Sigmoid colon (tissue), 7 donors: ENCODE data around the gene ZNG1A. TPM values are rescaled to one million over a fixed set of nuclear protein-coding genes. Genes with fewer than 3 reads are reported as not detected.
"Not testable (repeated sequence)": the region's sequence is repeated elsewhere in the genome, so short reads cannot be mapped to it uniquely, and the experiment has no call there.

Experiments used
- DNase-seq: peaks from one replicate; pipeline ENCODE4 v3.0.0-alpha.2; 2019
- H3K27ac ChIP-seq, 4 donors: fragments of 200-600 bp; sonication (generic); one replicate each; pipeline ENCODE4 v1.5.1; 2016 to 2019; ENCODE audit warnings: mild to moderate bottlenecking in 1 of 4
- H3K27me3 ChIP-seq, 3 donors: fragments of 200-600 bp; sonication (generic); one replicate each; pipeline ENCODE4 v1.5.1; 2019; ENCODE audit warnings: mild to moderate bottlenecking in 1 of 3
- H3K36me3 ChIP-seq, 4 donors: fragments of 200-600 bp; sonication (generic); one replicate each; pipeline ENCODE4 v1.5.1; 2016 to 2019
- H3K4me1 ChIP-seq, 4 donors: fragments of 200-600 bp; sonication (generic); one replicate each; pipeline ENCODE4 v1.5.1; 2017 to 2019
- H3K4me3 ChIP-seq, 4 donors: fragments of 200-600 bp; sonication (generic); one replicate each; pipeline ENCODE4 v1.5.1; 2017 to 2019; ENCODE audit warnings: mild to moderate bottlenecking in 2 of 4, moderate library complexity in 1 of 4
- H3K9me3 ChIP-seq, 4 donors: fragments of 200-600 bp in 3 of 4; sonication (generic) in 3 of 4; one replicate each; pipeline versions ENCODE4 v1.5.1 to v1.6.1; 2013 to 2019
- WGBS, 2 donors: extraction: QIAGEN DNeasy Blood & Tissue Kit; methylation state at CpG; one replicate each; pipeline ENCODE4 v1.1.7; 2013; 5-methylcytosine and 5-hydroxymethylcytosine counted together
- intact Hi-C: fragments of 100-400 bp; cut with DNase I; formaldehyde crosslinking; loops from one replicate; pipeline ENCODE4 v1.15.1; 2023
- polyA plus RNA-seq, 3 donors: library from polyadenylated mRNA; stranded (reverse); fragments of 200-250 nt; gene quantifications; one replicate each; pipeline ENCODE4 v1.2.3, GENCODE V29; 2013
- total RNA-seq, 4 donors: library from RNA; depleted of rRNA; stranded (reverse); fragments of >200 nt; gene quantifications; one replicate each; pipeline ENCODE4 v1.1.0, GENCODE V29; 2016
- donor health status: healthy with polysubstance abuse.
- donor health status: Bipolar disorder and iron deficiency.
- donor health status: healthy.

The ZNG1A gene
- total and polyA plus RNA-seq, 7 donors = 22.5 to 43.9 (median 28.0) TPM

DNA sequence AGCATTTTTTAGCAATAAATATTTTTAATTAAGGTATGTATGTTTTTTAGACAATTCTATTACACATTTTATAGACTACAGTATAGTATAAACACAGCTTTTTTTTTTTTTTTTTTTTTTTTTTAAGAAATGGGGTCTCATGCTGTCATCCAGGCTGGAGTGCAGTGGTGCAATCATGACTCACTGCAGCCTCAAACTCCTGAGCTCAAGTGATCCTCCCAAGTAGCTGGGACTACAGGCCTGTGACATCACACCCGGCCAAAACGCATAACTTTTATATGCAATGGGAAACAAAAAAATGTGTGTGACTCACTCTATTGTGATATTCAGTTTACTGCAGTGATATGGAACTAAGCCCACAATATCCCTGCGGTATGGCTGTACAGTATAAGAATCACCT is 9.1 kb downstream of the ZNG1A start:
- DNase-seq, H3K27me3 ChIP-seq, H3K27ac ChIP-seq, H3K4me3 ChIP-seq, intact Hi-C loops, H3K4me1 ChIP-seq, H3K36me3 ChIP-seq, H3K9me3 ChIP-seq: not testable (repeated sequence)
- WGBS, 2 donors = no CpG with 5 or more reads among the region's 3 CpGs

DNA sequence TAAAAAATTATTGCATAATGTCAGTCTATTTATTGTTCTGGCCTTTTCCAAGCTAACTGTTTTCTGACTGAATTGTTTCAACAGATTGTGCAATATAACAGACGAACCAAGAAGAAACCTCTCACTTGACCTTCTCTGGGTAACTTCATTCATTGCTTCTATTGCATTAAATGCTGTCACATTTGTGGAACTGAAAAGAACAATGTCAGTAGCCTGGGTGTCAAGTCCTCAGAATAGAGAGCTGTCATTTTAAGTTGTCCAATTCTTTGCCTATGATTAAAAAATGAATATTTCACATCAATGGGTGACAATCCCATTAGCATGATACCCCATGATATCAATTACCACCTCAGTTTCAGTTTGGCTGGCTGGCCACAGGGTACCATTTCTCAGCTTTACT is 19.0 kb downstream of the ZNG1A start:
- H3K9me3 ChIP-seq, H3K36me3 ChIP-seq, H3K4me3 ChIP-seq, H3K4me1 ChIP-seq, DNase-seq, H3K27me3 ChIP-seq, H3K27ac ChIP-seq, intact Hi-C loops: not testable (repeated sequence)
- WGBS, 2 donors = 66% methylated on average over 1 of the region's 1 CpG; no CpG with 5 or more reads in 1 of the 2 donors

DNA sequence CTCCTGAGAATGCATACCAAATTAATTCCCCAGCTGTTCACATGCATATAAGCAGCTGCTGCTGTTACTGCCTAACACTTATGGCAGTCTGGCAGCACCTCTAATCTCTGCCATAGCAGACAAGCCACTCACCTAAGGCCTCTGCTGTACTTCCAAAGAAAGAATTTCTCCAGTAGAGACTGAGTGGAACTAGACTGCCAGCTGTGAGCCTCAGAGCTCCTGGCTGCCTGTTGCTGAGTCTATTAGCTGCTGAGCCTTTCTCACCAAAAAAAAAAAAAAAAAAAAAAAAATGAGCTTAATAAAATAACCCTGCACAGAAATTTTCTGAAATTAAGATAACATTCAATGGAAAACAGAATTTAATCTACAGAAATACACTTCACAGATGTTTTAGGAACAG is 27.7 kb downstream of the ZNG1A start:
- H3K27ac ChIP-seq, H3K9me3 ChIP-seq, H3K4me1 ChIP-seq, DNase-seq, intact Hi-C loops, H3K36me3 ChIP-seq, H3K4me3 ChIP-seq, H3K27me3 ChIP-seq: not testable (repeated sequence)

DNA sequence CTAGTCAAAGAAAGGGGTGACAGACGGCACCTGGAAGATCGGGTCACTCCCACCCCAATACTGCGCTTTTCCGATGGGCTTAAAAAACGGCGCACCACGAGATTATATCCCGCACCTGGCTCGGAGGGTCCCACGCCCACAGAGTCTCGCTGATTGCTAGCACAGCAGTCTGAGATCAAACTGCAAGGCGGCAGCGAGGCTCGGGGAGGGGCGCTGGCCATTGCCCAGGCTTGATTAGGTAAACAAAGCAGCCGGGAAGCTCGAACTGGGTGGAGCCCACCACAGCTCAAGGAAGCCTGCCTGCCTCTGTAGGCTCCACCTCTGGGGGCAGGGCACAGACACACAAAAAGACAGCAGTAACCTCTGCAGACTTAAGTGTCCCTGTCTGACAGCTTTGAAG is 39.0 kb downstream of the ZNG1A start:
- WGBS, 2 donors = 42 to 92% methylated on average over 17 of the region's 17 CpGs
- H3K27me3 ChIP-seq, DNase-seq: not testable (repeated sequence)

DNA sequence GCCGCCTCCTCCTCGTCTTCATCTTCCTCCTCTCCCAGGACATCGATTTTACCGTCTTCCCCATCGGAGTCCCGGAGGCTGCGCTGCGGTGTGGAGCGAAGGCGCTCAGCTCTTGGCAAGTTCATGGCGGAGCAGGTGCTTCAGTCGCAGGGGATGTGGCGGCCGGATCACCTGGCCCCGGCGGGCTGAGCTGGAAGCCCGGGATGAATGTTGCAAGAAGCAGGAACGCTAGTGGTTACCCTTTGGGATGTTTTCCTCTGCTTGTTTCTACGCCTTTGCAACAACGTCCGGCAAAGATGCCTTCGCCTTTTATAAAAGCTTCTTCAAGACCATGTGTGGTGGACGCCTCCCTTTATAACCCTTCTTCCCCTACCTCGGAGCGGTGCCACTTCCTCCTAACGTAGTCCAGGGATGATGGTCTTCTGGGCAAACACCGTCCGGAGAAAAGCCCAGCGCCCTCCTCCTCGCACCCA is 60.8 kb downstream of the ZNG1A start, which contains the start of gene FOXD4:
Gene FOXD4, minus strand, starts transcription at position 423 of the 473 bp plus-strand sequence. Its CDS starts 298 bp downstream, at position 125.
- H3K27ac ChIP-seq, intact Hi-C loops, H3K4me3 ChIP-seq, H3K9me3 ChIP-seq, H3K36me3 ChIP-seq, DNase-seq: not testable (repeated sequence)
- Histone ChIP-seq H3K4me1 (peaks cover 0 to 23% (median 21%) of the 10 kb centered on the region in 4 donors), H3K27me3 (peaks cover 15 to 52% (median 38%) of the 10 kb centered on the region in 3 donors)
- WGBS, 2 donors = 12 to 27% methylated on average over 27 to 28 of the region's 30 CpGs

More for the DNA sequence above, 39.0 kb downstream of the ZNG1A start:
- H3K4me1 ChIP-seq, H3K9me3 ChIP-seq, H3K36me3 ChIP-seq, intact Hi-C loops, H3K4me3 ChIP-seq, H3K27ac ChIP-seq: not testable (repeated sequence)

GRCh38 chr9:117144-117994 is 61.5 kb downstream of the ZNG1A start:
- H3K36me3 ChIP-seq, intact Hi-C loops, DNase-seq, H3K4me3 ChIP-seq, H3K9me3 ChIP-seq, H3K27ac ChIP-seq: not testable (repeated sequence)
- Histone ChIP-seq H3K27me3 (peaks cover 21 to 59% (median 44%) of the 10 kb centered on the region in 3 donors), H3K4me1 (peaks cover 0 to 23% (median 21%) of the 10 kb centered on the region in 4 donors)
- 2 to 4% methylated on average over 66 to 67 of the region's 71 CpGs for WGBS, 2 donors

DNA sequence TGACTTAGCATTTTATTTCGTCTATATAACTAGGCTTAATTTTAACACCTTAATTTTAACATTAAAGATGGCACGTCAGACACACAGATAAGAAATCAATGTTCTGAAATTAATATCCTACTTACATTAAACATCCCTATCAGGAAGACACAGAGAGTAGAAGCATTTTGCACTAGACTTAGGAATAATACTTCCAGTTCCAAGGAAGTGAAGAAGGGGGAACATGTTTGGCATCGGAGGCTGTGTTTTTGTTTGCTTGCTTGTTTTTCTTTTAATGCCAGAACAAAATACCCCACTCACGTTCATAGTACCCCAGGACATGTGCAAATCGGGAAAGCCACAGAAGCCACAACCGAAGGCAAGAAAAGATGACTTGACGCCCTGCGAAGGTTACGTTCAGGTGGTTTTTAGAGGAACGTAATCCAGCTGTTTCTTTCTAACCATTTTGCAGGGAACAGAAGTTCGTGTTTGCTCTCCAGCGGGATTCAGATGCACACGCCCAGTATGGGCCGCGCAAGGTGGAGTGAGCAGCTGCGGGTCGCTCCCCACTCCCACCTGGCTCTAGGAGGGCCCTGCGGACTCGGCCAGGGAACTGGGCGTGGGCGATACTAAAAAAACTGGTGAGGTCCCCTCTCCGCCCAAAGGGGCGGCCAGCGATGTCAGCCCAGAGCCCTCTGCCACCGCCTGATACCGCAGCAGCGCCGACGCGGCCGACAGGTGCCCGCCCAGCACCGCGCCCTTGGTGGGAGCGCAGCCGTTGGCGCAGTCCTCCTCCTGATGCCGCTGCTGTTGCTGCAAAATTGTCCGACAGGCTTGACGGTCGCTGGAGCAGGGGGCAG is 62.4 kb downstream of the ZNG1A start:
- not testable (repeated sequence) for H3K4me3 ChIP-seq
- peaks cover 21 to 63% (median 45%) of the 10 kb centered on the region in 3 donors for H3K27me3 ChIP-seq

GRCh38 chr9:115118-115451 is 63.8 kb downstream of the ZNG1A start:
- DNase-seq, H3K36me3 ChIP-seq, H3K27ac ChIP-seq, intact Hi-C loops, H3K4me3 ChIP-seq, H3K9me3 ChIP-seq: not testable (repeated sequence)
- H3K27me3 ChIP-seq = peaks cover 21 to 69% (median 45%) of the 10 kb centered on the region in 3 donors
- H3K4me1 ChIP-seq = peaks cover 0 to 23% (median 21%) of the 10 kb centered on the region in 4 donors
- 7 to 8% methylated on average over 11 of the region's 11 CpGs for WGBS, 2 donors

More for the DNA sequence above, 62.4 kb downstream of the ZNG1A start:
- intact Hi-C loops, DNase-seq, H3K27ac ChIP-seq, H3K9me3 ChIP-seq, H3K36me3 ChIP-seq: not testable (repeated sequence)
- 3 to 6% methylated on average over 40 of the region's 41 CpGs for WGBS, 2 donors
- peaks cover 0 to 23% (median 21%) of the 10 kb centered on the region in 4 donors for H3K4me1 ChIP-seq

- DNase-seq = not testable (repeated sequence)
These were observed 64.4 kb downstream of the ZNG1A start for GRCh38 chr9:114267-115117.

DNA sequence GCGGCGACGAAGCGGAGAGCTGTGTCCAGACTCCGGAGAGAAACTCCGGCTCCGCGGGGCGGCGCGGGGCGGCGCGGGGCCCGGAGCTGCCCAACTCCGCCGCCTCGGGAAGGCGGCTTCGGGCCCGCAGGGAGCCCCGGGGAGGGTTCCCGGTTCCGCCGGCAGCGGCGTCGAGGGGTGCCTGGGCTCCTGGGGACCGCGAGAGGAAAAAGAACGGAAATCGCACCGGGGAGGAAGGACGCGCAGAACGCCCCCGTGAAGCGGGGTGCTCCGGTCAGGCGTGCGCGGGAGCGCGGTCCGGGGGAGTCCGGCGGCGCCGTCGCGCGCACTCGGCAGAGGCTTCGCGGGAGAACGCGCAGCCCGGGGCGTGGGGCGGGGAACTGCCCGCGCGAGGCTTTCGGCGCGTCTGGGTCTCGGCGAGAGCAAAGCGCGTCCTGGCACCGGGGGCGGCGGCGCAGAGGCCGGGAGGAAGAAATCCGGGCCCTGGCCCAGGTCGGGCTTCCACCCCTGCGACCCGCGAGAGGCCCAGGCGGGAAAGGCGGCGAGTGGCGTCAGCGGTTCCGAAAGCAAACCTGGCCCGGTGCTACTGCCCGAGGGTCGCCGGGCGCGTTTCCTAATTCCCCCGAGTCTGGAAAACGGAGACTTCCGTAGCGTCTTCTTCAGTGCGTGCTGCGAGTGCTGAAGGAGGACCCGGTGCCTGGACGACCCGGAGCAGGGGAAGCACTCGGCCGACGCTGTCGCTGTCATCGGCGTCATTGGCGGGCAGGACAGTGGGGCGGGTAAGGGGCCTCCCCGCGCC is 65.2 kb downstream of the ZNG1A start:
- H3K9me3 ChIP-seq, intact Hi-C loops, H3K36me3 ChIP-seq, H3K27ac ChIP-seq, DNase-seq: not testable (repeated sequence)
- Histone ChIP-seq H3K4me1 (peaks cover 0 to 23% (median 21%) of the 10 kb centered on the region in 4 donors), H3K27me3 (peaks cover 21 to 83% (median 51%) of the 10 kb centered on the region in 3 donors), H3K4me3 (peak overlapping the region in 3 of 4 donors; percentile 36 to 48 (median 45))
- WGBS, 2 donors = 1 to 2% methylated on average over 109 to 111 of the region's 111 CpGs

More at GRCh38 chr9:114267-115117, 64.4 kb downstream of the ZNG1A start:
- H3K4me3 ChIP-seq = peak overlapping the region in 3 of 4 donors; percentile 36 to 48 (median 45)
- H3K27ac ChIP-seq, H3K9me3 ChIP-seq, intact Hi-C loops, H3K36me3 ChIP-seq: not testable (repeated sequence)
- peaks cover 0 to 23% (median 21%) of the 10 kb centered on the region in 4 donors for H3K4me1 ChIP-seq
- peaks cover 21 to 75% (median 45%) of the 10 kb centered on the region in 3 donors for H3K27me3 ChIP-seq
- 2% methylated on average over 73 of the region's 73 CpGs for WGBS, 2 donors
